GM12873 (cell line): ENCODE data around the gene PROK1.

Experiments
- TF ChIP-seq, protein P1 (sequence below): IDR thresholded peaks from 2 replicates; pipeline ENCODE4 v1.5.1; 2012; ENCODE audit warnings: low read depth, mild to moderate bottlenecking, moderate library complexity, low read length, control low read depth; ENCODE audit not compliant: insufficient read depth; ENCODE audit errors: missing control alignments

Gene PROK1

DNA sequence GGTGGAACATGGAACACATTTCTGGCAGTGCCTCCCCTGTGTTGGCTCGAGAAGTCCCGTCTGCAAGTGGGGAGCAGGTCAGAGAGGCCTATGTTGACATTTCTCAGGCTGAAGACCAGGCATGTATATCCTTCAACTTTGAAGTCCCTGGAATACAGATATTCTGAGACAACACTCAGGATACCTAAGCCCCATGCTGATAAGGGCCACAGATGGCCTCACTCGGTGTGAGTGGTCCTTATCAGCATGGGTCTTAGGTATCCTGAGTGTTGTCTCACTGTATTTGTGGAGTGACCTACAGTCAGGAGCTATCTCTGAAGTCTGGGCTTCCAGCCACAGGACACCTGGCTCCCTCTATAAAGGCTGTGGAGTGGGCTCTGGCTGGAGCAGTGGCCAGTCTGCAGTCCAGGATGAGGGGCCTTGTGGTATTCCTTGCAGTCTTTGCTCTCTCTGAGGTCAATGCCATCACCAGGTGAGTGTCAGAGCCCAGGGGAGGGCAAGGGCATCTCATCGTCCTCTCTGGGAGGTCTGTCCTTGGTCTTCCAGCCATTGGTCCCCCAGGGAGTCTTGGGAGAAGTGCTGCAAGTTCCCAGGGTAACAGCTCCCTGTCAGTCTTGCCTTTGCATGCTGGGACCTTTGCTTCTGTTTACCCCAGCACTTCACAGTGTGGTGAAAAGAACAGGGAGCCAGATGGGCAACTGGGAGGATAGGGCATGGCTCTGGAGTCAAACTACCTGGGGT is 29.6 kb downstream of the PROK1 start:
- TF ChIP-seq, protein P1, sequence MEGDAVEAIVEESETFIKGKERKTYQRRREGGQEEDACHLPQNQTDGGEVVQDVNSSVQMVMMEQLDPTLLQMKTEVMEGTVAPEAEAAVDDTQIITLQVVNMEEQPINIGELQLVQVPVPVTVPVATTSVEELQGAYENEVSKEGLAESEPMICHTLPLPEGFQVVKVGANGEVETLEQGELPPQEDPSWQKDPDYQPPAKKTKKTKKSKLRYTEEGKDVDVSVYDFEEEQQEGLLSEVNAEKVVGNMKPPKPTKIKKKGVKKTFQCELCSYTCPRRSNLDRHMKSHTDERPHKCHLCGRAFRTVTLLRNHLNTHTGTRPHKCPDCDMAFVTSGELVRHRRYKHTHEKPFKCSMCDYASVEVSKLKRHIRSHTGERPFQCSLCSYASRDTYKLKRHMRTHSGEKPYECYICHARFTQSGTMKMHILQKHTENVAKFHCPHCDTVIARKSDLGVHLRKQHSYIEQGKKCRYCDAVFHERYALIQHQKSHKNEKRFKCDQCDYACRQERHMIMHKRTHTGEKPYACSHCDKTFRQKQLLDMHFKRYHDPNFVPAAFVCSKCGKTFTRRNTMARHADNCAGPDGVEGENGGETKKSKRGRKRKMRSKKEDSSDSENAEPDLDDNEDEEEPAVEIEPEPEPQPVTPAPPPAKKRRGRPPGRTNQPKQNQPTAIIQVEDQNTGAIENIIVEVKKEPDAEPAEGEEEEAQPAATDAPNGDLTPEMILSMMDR: no peak

DNA sequence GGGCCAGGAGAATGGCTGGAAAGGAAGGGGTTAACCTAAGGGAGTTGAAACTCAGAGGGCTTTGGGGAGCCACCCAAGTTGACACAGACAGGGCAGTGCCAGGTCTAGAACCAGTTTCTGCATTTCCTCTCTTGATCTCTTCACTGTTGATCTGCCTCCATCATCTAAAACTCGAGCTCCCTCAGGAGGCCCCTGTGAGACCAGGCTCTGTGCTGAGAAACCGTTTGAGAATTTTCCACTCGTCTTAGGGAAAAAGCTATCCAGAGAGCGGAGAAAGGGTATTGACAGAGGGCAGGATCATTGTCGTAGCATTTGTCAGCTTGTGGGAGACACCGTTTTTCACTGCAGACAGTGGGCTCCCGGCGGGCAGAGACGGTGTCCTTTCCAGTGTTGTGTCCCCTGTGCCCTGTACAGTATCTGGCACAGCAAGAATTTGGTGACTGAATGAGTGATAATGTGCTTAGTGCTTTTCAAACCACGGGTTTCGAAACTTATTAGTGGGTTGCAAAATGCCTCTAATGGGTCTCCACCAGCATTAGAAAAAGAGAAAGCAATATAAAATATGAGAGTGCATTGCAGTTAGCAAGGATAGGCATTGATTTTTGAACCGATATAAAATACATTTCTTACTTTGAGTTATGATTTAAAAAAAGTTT is 31.1 kb downstream of the PROK1 start:
- TF ChIP-seq, protein P1: no peak

DNA sequence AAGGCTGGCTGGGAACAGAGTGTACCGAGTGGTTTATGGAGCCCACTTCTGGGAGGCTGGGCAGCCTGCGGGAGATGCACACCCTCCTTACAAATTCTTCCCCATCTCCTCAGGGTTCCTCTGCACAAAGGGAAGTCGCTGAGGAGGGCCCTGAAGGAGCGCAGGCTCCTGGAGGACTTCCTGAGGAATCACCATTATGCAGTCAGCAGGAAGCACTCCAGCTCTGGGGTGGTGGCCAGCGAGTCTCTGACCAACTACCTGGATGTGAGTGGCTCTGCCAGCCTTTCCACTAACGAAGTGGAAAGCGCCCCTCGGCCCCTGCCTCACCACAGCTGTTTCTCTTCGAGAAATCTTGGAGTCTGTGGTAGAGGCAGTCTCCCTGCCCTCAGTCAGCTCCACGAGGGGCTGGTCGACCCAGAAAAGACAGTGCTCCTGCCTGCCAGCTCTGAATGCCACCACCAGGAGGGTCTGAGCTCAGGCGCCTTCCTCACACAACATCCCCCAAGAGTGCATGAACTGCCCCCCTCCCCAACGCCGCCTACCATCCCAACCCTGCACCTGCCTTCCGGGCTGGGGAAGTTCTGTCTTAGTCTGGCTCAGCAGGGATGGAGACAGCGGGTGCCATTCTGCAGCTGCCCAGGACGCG is 31.8 kb downstream of the PROK1 start:
- TF ChIP-seq, protein P1: no peak

DNA sequence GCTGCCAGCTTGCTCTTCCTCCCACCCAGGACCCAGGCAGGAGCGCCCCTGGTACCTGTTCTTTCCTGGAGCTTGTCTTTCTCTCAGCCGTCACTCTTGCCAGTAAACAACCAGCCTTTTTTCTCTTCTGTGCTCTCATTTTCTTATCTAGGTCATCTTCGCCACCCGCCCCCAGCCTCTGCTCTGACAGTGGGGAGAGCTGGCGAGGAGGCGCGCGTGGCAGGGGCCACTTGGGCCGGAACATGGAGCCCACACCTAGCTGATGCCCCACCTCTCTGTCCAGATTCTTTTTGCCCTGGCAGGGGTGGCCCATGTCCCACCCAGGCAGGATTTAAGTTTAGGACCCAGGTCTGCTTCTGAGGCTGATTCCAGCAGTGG is 32.3 kb downstream of the PROK1 start:
- TF ChIP-seq, protein P1: no peak

DNA sequence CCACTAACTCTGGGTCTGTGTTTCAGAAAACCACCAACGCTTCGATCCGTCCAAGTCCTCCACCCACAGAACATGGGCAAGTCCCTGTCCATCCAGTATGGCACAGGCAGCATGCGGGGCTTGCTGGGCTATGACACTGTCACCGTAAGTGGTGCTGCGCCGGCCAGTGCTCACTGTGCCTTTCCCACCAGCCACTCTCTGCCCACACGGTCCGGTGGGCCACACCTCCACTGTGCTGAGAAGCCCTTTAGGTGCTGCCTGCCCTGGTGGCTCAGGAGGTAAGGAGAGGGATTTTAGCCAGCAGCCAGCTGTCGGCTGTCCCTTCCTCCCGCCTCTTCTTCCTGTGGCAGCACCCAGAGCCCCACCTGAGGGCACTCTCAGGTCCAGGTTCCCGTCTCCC is 33.9 kb downstream of the PROK1 start:
- TF ChIP-seq, protein P1: no peak

DNA sequence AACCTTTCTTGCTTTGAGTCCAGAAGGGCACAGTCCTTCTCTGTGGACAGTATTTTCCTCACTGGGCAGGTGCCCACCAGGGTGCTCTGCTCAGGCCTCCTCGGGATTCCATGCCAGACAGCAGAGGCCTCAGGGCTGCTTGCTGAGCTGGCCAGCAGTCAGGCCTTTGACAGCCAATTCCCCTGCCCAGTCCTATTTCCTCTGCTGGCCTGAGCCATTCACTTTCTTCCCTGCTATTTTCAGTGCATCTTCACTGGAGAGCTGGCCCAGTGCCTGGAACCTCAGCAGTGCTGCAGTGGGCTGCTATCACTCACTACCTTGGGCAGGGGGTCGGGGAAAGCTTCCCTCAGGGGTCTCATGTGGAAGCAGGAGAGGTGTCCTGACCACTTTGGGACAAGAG is 34.8 kb downstream of the PROK1 start:
- TF ChIP-seq, protein P1: no peak

DNA sequence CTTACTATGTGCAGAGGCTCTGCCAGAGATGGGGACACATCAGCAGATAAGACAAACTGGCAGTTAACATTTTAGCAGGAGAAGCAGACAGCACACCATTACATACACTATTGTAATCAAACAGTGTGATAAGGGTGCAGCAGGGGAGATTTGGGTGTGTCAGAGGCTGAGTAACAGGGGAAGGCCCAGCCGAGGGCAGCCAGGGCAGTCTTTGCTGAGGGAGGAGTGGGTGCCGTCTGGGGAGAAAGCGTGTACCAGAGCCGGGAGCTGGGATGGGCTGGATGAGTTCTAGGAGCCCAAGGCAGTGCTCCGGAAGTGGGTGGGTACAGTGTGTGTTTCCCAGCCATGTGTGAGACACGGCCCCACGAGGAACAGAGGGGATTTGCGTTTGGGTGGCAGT is 36.8 kb downstream of the PROK1 start:
- TF ChIP-seq, protein P1: no peak
